Stomach (tissue), 4 donors: ENCODE measurements around the gene RNF4.

Source experiments
- CTCF ChIP-seq, 7 experiments: fragments of 450-650 bp in 4 of 7; fragments of 200-600 bp in 3 of 7; sonication (generic) in 3 of 7; IDR thresholded peaks; one replicate each; pipeline ENCODE4 v1.5.1; 2016 to 2019; ENCODE audit warnings: antibody characterized with exemption in 7 of 7, control low read depth in 2 of 7, mild to moderate bottlenecking in 1 of 7
- EP300 ChIP-seq: sonication (generic); formaldehyde crosslinking; IDR thresholded peaks from one replicate; pipeline ENCODE4 v1.6.1; 2017; ENCODE audit warnings: antibody characterized with exemption

- TF ChIP-seq CTCF (IDR thresholded peaks at IDR 0.05) (no peak), EP300 (no peak)
Measured at GRCh38 chr4:2500547-2500946, 31.6 kb downstream of the RNF4 start.
